Endothelial cell (in vitro differentiated cells): ENCODE data around the gene OR10G8. TPM values are rescaled to one million over a fixed set of nuclear protein-coding genes. Genes with fewer than 3 reads are reported as not detected.

Experiments
- DNase-seq: peaks from one replicate; pipeline ENCODE4 v3.0.0; 2021; ENCODE audit warnings: low spot score
- H3K27ac Mint-ChIP-seq: one replicate; pipeline ENCODE4 v1.8.0; 2021; ENCODE audit warnings: mixed read lengths, inconsistent platforms; ENCODE audit not compliant: unreplicated experiment
- H3K27me3 Mint-ChIP-seq: one replicate; pipeline ENCODE4 v1.8.0; 2021; ENCODE audit warnings: mild to moderate bottlenecking, moderate library complexity, mixed read lengths, inconsistent platforms; ENCODE audit not compliant: unreplicated experiment
- H3K36me3 Mint-ChIP-seq: one replicate; pipeline ENCODE4 v1.8.0; 2021; ENCODE audit warnings: mild to moderate bottlenecking, low read depth, mixed read lengths, inconsistent platforms; ENCODE audit not compliant: unreplicated experiment
- H3K4me1 Mint-ChIP-seq: one replicate; pipeline ENCODE4 v1.8.0; 2021; ENCODE audit warnings: mild to moderate bottlenecking, mixed read lengths, inconsistent platforms; ENCODE audit not compliant: unreplicated experiment
- H3K4me3 Mint-ChIP-seq: one replicate; pipeline ENCODE4 v1.8.0; 2021; ENCODE audit warnings: mild to moderate bottlenecking, mixed read lengths, inconsistent platforms; ENCODE audit not compliant: unreplicated experiment
- H3K9me3 Mint-ChIP-seq: one replicate; pipeline ENCODE4 v1.8.0; 2021; ENCODE audit warnings: mixed read lengths, inconsistent platforms; ENCODE audit not compliant: unreplicated experiment
- total RNA-seq: library from RNA; stranded (reverse); fragmentation: NEBNext Ultra II Directional; extraction: Animal tissue kit (Norgen Biotek cat#: 25700); gene quantifications from one replicate; pipeline ENCODE4 v1.2.1, GENCODE V29; 2021; ENCODE audit not compliant: unreplicated experiment
- TF ChIP-seq, protein P1 (sequence below): fragments of 200-600 bp; sonication (generic); IDR thresholded peaks from one replicate; pipeline ENCODE4 v1.5.0; 2021; ENCODE audit warnings: antibody characterized with exemption; ENCODE audit not compliant: unreplicated experiment

Gene OR10G8
- total RNA-seq, 1 donor from 2014 or later = not detected

DNA sequence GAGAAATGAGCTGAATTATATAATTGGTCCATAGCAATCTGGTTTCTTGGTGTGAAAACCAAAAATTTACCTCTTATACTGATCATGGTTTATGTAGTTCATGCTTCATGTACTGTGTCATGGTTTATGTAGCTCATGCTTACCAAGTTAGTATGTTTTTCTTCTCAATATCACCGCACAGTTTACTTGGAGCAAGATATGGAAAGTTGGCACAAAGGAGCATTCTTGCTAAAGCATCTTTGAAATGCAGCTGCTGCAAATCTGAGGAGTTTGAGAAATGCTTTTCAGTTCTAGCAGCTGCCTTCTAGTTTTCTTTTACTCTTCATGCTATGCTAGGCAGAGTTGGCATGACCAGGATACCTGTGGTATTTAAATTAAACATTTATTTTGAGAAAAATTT lies 10.1 kb downstream of the OR10G8 start:
- DNase-seq = no peak
- no peaks in the 10 kb centered on the region for H3K9me3 Mint-ChIP-seq
- no peak overlapping the region for H3K4me3 Mint-ChIP-seq
- H3K36me3 Mint-ChIP-seq = no peaks in the 10 kb centered on the region
- H3K4me1 Mint-ChIP-seq = peaks cover 9% of the 10 kb centered on the region
- H3K27me3 Mint-ChIP-seq = no peaks in the 10 kb centered on the region
- H3K27ac Mint-ChIP-seq = no peak overlapping the region
- TF ChIP-seq, protein P1, sequence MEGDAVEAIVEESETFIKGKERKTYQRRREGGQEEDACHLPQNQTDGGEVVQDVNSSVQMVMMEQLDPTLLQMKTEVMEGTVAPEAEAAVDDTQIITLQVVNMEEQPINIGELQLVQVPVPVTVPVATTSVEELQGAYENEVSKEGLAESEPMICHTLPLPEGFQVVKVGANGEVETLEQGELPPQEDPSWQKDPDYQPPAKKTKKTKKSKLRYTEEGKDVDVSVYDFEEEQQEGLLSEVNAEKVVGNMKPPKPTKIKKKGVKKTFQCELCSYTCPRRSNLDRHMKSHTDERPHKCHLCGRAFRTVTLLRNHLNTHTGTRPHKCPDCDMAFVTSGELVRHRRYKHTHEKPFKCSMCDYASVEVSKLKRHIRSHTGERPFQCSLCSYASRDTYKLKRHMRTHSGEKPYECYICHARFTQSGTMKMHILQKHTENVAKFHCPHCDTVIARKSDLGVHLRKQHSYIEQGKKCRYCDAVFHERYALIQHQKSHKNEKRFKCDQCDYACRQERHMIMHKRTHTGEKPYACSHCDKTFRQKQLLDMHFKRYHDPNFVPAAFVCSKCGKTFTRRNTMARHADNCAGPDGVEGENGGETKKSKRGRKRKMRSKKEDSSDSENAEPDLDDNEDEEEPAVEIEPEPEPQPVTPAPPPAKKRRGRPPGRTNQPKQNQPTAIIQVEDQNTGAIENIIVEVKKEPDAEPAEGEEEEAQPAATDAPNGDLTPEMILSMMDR = no peak

DNA sequence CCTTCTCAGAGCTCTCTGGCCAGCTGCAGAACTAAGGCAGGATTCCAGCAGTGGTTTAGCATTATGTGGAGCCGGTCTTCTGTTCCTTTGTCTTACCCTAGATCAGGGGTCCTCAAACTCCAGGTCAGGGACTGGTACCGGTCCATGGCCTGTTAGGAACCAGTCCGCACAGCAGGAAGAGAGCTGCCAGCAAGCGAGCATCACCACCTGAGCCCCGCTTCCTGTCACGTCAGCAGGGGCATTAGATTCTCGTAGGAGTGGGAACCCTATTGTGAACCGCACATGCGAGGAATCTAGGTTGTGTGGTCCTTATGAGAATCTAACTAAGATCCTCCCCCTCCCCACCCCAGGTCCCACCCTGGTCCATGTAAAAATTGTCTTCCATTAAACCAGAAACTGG lies 13.0 kb downstream of the OR10G8 start:
- H3K27me3 Mint-ChIP-seq = no peaks in the 10 kb centered on the region
- peaks cover 9% of the 10 kb centered on the region for H3K4me1 Mint-ChIP-seq
- H3K4me3 Mint-ChIP-seq = no peak overlapping the region
- H3K27ac Mint-ChIP-seq = no peak overlapping the region
- DNase-seq = no peak
- H3K36me3 Mint-ChIP-seq = no peaks in the 10 kb centered on the region
- no peaks in the 10 kb centered on the region for H3K9me3 Mint-ChIP-seq
- TF ChIP-seq, protein P1 = no peak

DNA sequence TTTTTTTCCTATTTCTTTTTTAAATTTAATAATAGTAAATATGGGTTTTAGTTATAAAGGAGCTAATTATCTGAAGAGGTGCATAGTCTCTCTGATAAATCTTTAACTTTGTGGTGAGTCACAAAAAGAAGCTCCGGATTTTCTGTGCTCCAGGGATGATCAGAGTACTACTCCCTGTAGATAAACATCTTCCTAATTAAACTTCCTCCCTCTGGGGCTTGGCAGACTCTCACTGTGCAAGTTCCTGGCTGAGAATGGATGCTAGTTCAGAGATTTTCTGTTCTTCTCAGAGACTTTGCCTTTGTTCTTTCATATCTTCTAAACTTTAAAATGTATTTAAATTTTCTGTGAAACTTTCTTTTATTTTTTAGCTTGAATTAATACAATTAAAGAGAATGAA lies 14.7 kb downstream of the OR10G8 start, which contains the start of gene OR10G7:
Gene OR10G7, minus strand, starts transcription at position 72 of the 400 bp plus-strand sequence. CDS start 2,324 bp downstream, outside the sequence.
- Mint-ChIP-seq H3K4me3 (no peak within 1 kb of the TSS), H3K4me1 (no peaks in the 10 kb centered on the region), H3K9me3 (no peaks in the 10 kb centered on the region), H3K36me3 (no peaks in the 10 kb centered on the region), H3K27me3 (no peaks in the 10 kb centered on the region), H3K27ac (no peak within 1 kb of the TSS)
- DNase-seq = no peak
- TF ChIP-seq, protein P1 = no peak

DNA sequence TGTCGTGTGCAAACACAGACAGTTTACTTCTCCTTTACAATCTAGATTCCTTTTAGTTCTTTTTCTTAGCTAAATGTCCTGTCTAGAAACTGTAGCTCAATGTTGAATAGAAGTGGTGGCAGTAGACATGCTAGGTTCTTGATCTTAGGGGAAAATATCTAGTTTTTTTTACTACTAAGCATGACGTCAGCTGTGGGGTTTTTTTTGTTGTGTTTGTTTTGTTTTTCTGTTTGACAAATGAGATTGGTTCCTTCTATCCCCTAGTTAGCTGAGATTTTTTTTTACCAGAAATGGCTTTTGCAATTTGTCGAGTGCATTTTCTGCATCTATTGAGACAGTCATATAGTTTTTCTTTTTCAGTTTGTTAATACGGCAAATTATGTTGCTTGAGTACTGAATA lies 16.8 kb downstream of the OR10G8 start:
- TF ChIP-seq, protein P1 = no peak

DNA sequence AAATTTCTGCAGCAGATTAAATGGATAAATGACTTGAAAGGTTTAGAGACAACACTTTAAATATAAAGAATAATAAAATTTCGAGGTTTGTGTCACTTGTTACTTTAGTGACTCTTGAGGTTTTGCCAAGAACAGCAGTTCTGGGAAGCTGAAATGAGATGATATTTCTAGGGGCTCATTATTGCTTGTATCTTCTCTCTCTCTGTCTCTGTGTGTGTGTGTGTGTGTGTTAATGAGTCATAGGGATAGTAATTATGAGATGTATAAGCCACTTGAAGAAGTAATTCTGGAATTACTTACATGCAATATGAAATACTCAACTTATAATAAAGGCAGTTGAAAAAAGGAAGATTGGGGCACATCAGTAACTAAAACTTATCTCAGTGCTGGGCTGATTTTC lies 24.1 kb downstream of the OR10G8 start:
- TF ChIP-seq, protein P1 = no peak
- Mint-ChIP-seq H3K36me3 (no peaks in the 10 kb centered on the region), H3K9me3 (no peaks in the 10 kb centered on the region), H3K4me1 (no peaks in the 10 kb centered on the region), H3K4me3 (no peak overlapping the region), H3K27ac (no peak overlapping the region), H3K27me3 (no peaks in the 10 kb centered on the region)
- DNase-seq = no peak

More for the DNA sequence above, 16.8 kb downstream of the OR10G8 start:
- no peak overlapping the region for H3K27ac Mint-ChIP-seq
- H3K4me1 Mint-ChIP-seq = no peaks in the 10 kb centered on the region
- H3K4me3 Mint-ChIP-seq = no peak overlapping the region
- no peaks in the 10 kb centered on the region for H3K27me3 Mint-ChIP-seq
- no peaks in the 10 kb centered on the region for H3K9me3 Mint-ChIP-seq
- DNase-seq = no peak
- no peaks in the 10 kb centered on the region for H3K36me3 Mint-ChIP-seq
